Glutamatergic neuron (in vitro differentiated cells): Measurements from ENCODE around the gene PTPRN2. TPM values are rescaled to one million over a fixed set of nuclear protein-coding genes. Genes with fewer than 3 reads are reported as not detected.

Experiments used
- DNase-seq: peaks from one replicate; pipeline ENCODE4 v3.0.0; 2022
- H3K27ac Mint-ChIP-seq: one replicate; pipeline ENCODE4 v1.8.0; 2020; ENCODE audit warnings: mild to moderate bottlenecking, mixed read lengths, inconsistent platforms; ENCODE audit not compliant: unreplicated experiment
- H3K27me3 Mint-ChIP-seq: one replicate; pipeline ENCODE4 v1.8.0; 2020; ENCODE audit warnings: mild to moderate bottlenecking, moderate library complexity, mixed read lengths, inconsistent platforms; ENCODE audit not compliant: unreplicated experiment
- H3K36me3 Mint-ChIP-seq: one replicate; pipeline ENCODE4 v1.8.0; 2020; ENCODE audit warnings: mild to moderate bottlenecking, mixed read lengths, inconsistent platforms; ENCODE audit not compliant: unreplicated experiment
- H3K4me1 Mint-ChIP-seq: one replicate; pipeline ENCODE4 v1.8.0; 2020; ENCODE audit warnings: mild to moderate bottlenecking, low read depth, mixed read lengths, inconsistent platforms; ENCODE audit not compliant: unreplicated experiment
- H3K4me3 Mint-ChIP-seq: one replicate; pipeline ENCODE4 v1.8.0; 2020; ENCODE audit warnings: mild to moderate bottlenecking, mixed read lengths, inconsistent platforms; ENCODE audit not compliant: unreplicated experiment
- H3K9me3 Mint-ChIP-seq: one replicate; pipeline ENCODE4 v1.8.0; 2020; ENCODE audit warnings: mild to moderate bottlenecking, moderate library complexity, mixed read lengths, inconsistent platforms; ENCODE audit not compliant: unreplicated experiment
- total RNA-seq: library from RNA; stranded (reverse); fragmentation: NEBNext Ultra II Directional; extraction: Animal tissue kit (Norgen Biotek cat#: 25700); gene quantifications from one replicate; pipeline ENCODE4 v1.2.1, GENCODE V29; 2021; ENCODE audit not compliant: unreplicated experiment
- TF ChIP-seq, protein P1 (sequence below): fragments of 200-600 bp; sonication (generic); IDR thresholded peaks from one replicate; pipeline ENCODE4 v1.5.0; 2021; ENCODE audit not compliant: partially characterized antibody, unreplicated experiment

Gene PTPRN2
- total RNA-seq, 1 donor from 2014 or later = 49.0 TPM

GRCh38 chr7:158614700-158615099 lies 27.1 kb upstream of the PTPRN2 start:
- DNase-seq = no peak
- H3K9me3 Mint-ChIP-seq = no peaks in the 10 kb centered on the region
- TF ChIP-seq, protein P1, sequence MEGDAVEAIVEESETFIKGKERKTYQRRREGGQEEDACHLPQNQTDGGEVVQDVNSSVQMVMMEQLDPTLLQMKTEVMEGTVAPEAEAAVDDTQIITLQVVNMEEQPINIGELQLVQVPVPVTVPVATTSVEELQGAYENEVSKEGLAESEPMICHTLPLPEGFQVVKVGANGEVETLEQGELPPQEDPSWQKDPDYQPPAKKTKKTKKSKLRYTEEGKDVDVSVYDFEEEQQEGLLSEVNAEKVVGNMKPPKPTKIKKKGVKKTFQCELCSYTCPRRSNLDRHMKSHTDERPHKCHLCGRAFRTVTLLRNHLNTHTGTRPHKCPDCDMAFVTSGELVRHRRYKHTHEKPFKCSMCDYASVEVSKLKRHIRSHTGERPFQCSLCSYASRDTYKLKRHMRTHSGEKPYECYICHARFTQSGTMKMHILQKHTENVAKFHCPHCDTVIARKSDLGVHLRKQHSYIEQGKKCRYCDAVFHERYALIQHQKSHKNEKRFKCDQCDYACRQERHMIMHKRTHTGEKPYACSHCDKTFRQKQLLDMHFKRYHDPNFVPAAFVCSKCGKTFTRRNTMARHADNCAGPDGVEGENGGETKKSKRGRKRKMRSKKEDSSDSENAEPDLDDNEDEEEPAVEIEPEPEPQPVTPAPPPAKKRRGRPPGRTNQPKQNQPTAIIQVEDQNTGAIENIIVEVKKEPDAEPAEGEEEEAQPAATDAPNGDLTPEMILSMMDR = no peak
- H3K4me1 Mint-ChIP-seq = peaks cover 3% of the 10 kb centered on the region
- no peak overlapping the region for H3K27ac Mint-ChIP-seq
- H3K27me3 Mint-ChIP-seq = peaks cover 4% of the 10 kb centered on the region
- no peaks in the 10 kb centered on the region for H3K36me3 Mint-ChIP-seq
- no peak overlapping the region for H3K4me3 Mint-ChIP-seq

DNA sequence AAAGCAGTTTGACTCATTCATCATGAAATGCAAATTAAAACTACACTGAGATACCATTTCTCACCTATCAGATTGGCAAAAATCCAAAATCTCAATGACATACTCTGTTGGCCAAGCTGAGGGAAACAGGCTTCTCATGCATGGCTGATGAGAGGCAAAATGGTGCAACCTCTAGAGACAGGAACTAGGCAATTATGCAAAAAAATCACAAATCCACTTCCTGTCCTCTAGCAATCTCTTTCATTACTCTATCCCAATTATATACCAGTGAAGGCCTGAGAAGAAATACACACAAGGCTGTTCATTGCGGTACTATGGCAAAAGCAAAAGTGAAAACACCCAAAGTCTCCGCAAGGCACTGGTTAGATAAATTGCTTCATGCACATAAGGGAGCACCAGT lies 25.9 kb upstream of the PTPRN2 start:
- Mint-ChIP-seq H3K27me3 (peaks cover 4% of the 10 kb centered on the region), H3K36me3 (no peaks in the 10 kb centered on the region), H3K27ac (no peak overlapping the region), H3K4me1 (peaks cover 3% of the 10 kb centered on the region), H3K4me3 (no peak overlapping the region), H3K9me3 (no peaks in the 10 kb centered on the region)
- DNase-seq = no peak
- TF ChIP-seq, protein P1 = no peak

- no peak for DNase-seq
- TF ChIP-seq, protein P1 = no peak
- no peaks in the 10 kb centered on the region for H3K9me3 Mint-ChIP-seq
- peaks cover 3% of the 10 kb centered on the region for H3K4me1 Mint-ChIP-seq
- no peak overlapping the region for H3K4me3 Mint-ChIP-seq
- H3K36me3 Mint-ChIP-seq = no peaks in the 10 kb centered on the region
- H3K27ac Mint-ChIP-seq = no peak overlapping the region
- H3K27me3 Mint-ChIP-seq = peaks cover 4% of the 10 kb centered on the region
These were observed 24.9 kb upstream of the PTPRN2 start for GRCh38 chr7:158612546-158612945.

- Mint-ChIP-seq H3K9me3 (no peaks in the 10 kb centered on the region), H3K27ac (no peak overlapping the region), H3K27me3 (peaks cover 2% of the 10 kb centered on the region), H3K36me3 (no peaks in the 10 kb centered on the region), H3K4me3 (no peak overlapping the region), H3K4me1 (peaks cover 3% of the 10 kb centered on the region)
- no peak for DNase-seq
- TF ChIP-seq, protein P1 = no peak
These were observed 23.9 kb upstream of the PTPRN2 start for GRCh38 chr7:158611541-158611940.

DNA sequence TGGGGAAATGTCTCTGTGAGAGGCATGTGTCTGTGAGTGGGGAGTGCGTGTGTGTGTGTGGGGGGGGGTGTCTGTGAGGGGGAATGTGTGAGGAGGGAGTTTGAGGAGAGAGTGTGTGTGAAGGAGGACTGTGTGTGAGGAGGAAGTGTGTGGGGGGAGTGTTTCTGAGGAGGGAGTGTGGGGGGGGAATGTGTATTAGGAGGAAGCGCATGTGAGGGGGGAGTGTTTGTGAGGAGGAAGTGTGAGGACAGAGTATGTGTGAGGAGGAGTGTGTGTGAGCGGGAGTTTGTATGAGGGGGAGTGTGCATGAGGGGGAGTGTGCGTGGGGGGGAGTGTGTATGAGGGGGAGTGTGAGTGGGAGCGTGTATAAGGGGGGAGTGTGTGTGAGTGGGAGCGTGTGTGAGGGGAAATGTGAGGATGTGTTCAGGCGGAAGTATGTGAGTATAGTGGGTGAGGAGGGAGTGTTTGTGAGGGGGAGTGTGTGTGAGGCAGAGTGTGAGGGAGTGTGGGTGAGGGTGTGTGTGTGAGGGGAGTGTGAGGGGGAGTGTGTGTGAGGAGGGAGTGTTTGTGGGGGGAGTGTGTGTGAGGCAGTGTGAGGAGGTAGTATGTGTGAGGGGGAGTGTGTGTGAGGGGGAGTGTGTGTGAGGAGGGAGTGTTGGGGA lies 21.8 kb upstream of the PTPRN2 start:
- no peak overlapping the region for H3K27ac Mint-ChIP-seq
- no peaks in the 10 kb centered on the region for H3K36me3 Mint-ChIP-seq
- no peak overlapping the region for H3K4me3 Mint-ChIP-seq
- H3K4me1 Mint-ChIP-seq = peaks cover 3% of the 10 kb centered on the region
- no peaks in the 10 kb centered on the region for H3K9me3 Mint-ChIP-seq
- TF ChIP-seq, protein P1 = no peak
- H3K27me3 Mint-ChIP-seq = no peaks in the 10 kb centered on the region
- DNase-seq = no peak
